ENCODE measurements around the gene NFATC2IP. TPM values are rescaled to one million over a fixed set of nuclear protein-coding genes. Genes with fewer than 3 reads are reported as not detected.
A peak's percentile ranks its signal among the peaks of the same experiment; 100 is the strongest.

NFATC2IP gene
- total and polyA plus RNA-seq, 9 of the 15 experiments (the other 6 are each of a cell fraction or from before 2014, with no cell fraction given), result 15.6 to 106 (median 46.9) TPM

GRCh38 chr16:29009050-29009837, 58.5 kb downstream of the NFATC2IP start (continued):
- no peak for TF ChIP-seq FOXJ2 (tag; IDR thresholded peaks at IDR 0.05)
- no peak for TF ChIP-seq ZNF830 (CRISPR knock-in tag; IDR thresholded peaks at IDR 0.05)
- no peak for TF ChIP-seq SETDB1 (IDR thresholded peaks at IDR 0.05; ENCODE audit: low read length)
- TF ChIP-seq ZNF143 (CRISPR knock-in tag; IDR thresholded peaks at IDR 0.05), result peak; percentile 70
- TF ChIP-seq MCM3 (IDR thresholded peaks at IDR 0.05), result 0 out of 2 replicates have a peak, but pooled peaks have one; percentile 15
- peak; percentile 52 to 84; a peak in 3 of 4 replicates for TF ChIP-seq MLLT1 (IDR thresholded peaks at IDR 0.05)
- TF ChIP-seq ZNF79 (CRISPR knock-in tag; IDR thresholded peaks at IDR 0.05; ENCODE audit: low read depth), result 0 out of 2 replicates have a peak, but pooled peaks have one; percentile 26
- no peak for TF ChIP-seq PTTG1 (tag; IDR thresholded peaks at IDR 0.05; ENCODE audit: low read depth)
- 0 out of 2 replicates have a peak, but pooled peaks have one; percentile 40 for TF ChIP-seq HSF4 (CRISPR knock-in tag; IDR thresholded peaks at IDR 0.05; ENCODE audit: borderline replicate concordance)
- TF ChIP-seq CHD2 (IDR thresholded peaks at IDR 0.05; ENCODE audit: low read depth, low read length), result no peak
- no peak for TF ChIP-seq POLR3A (IDR thresholded peaks at IDR 0.05; ENCODE audit: borderline replicate concordance, extremely low read depth, insufficient read depth, insufficient read length)
- TF ChIP-seq FOXJ3 (CRISPR knock-in tag; IDR thresholded peaks at IDR 0.05), result no peak
- TF ChIP-seq GABPB2 (CRISPR knock-in tag; conservative IDR thresholded peaks at IDR 0.05), result no peak
- TF ChIP-seq SUPT5H (IDR thresholded peaks at IDR 0.05), result peak; percentile 87
- TF ChIP-seq MEIS2 (IDR thresholded peaks at IDR 0.05; ENCODE audit: partially characterized antibody), result no peak
- no peak; the same call in none of the 2 replicates for TF ChIP-seq NR4A1 (CRISPR knock-in tag; IDR thresholded peaks at IDR 0.05)
- peak; percentile 95 for TF ChIP-seq NR4A1 (tag; IDR thresholded peaks at IDR 0.05)
- TF ChIP-seq TRIM24 (IDR thresholded peaks at IDR 0.05), result peak; percentile 82 to 84
- TF ChIP-seq POLR2B (IDR thresholded peaks at IDR 0.05; ENCODE audit: low read depth, partially characterized antibody), result peak; percentile 81
- no peak for TF ChIP-seq ZNF507 (tag; conservative IDR thresholded peaks at IDR 0.05)
- no peak for TF ChIP-seq ZC3H8 (IDR thresholded peaks at IDR 0.05)
- TF ChIP-seq ZNF707 (CRISPR knock-in tag; conservative IDR thresholded peaks at IDR 0.05), result 0 out of 2 replicates have a peak, but pooled peaks have one; percentile 44
- peak; percentile 42; the same call in 1 of the 2 replicates for TF ChIP-seq MAX (CRISPR knock-in tag; IDR thresholded peaks at IDR 0.05)
- TF ChIP-seq KLF10 (CRISPR knock-in tag; IDR thresholded peaks at IDR 0.05), result no peak
- TF ChIP-seq, protein P1, sequence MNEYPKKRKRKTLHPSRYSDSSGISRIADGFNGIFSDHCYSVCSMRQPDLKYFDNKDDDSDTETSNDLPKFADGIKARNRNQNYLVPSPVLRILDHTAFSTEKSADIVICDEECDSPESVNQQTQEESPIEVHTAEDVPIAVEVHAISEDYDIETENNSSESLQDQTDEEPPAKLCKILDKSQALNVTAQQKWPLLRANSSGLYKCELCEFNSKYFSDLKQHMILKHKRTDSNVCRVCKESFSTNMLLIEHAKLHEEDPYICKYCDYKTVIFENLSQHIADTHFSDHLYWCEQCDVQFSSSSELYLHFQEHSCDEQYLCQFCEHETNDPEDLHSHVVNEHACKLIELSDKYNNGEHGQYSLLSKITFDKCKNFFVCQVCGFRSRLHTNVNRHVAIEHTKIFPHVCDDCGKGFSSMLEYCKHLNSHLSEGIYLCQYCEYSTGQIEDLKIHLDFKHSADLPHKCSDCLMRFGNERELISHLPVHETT (CRISPR knock-in tag; conservative IDR thresholded peaks at IDR 0.05 in 1 of 2, IDR thresholded peaks at IDR 0.05 in 1 of 2), result peak in 1 of 2 experiments; percentile 88; a peak in 2 of 4 replicates
- peak; percentile 84 for TF ChIP-seq SMARCC2 (IDR thresholded peaks at IDR 0.05; ENCODE audit: low read depth)
- no peak for TF ChIP-seq JUNB (CRISPR knock-in tag; conservative IDR thresholded peaks at IDR 0.05)
- TF ChIP-seq SMARCB1 (IDR thresholded peaks at IDR 0.05; ENCODE audit: insufficient read length, low read depth), result no peak

All from K562 (cell line).